Measurements from ENCODE around the gene CFAP126.
"Not testable (repeated sequence)": the region's sequence is repeated elsewhere in the genome, so short reads cannot be mapped to it uniquely, and the experiment has no call there.

The CFAP126 gene

DNA sequence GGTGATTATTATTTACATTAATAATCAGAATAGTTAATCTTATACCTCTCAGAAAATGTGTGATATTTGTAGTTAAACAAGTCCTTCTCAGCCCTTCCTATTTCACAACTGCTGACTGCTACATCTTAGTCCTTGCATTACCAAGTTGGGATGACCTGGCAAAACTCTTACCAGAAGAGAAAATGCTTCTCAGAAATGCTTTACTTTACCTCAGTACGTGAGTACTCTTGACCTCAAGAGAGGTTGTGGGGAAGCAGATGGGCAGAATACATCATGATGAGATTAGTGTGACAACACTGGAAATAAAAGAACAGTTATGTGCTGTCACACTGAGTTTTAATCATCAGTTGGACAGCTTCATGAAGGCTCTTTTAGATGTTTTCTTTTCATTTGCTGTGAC, 16.2 kb downstream of the CFAP126 start:
- H3K9me3 ChIP-seq (ENCODE audit: control insufficient read depth in 2 of 2, low read length in 2 of 2), result no peaks in the 10 kb centered on the region
- H3K36me3 ChIP-seq (ENCODE audit: control insufficient read depth in 2 of 2, insufficient read depth in 2 of 2, low read length in 2 of 2), result peaks cover 4 to 5% of the 10 kb centered on the region in 2 donors
- H3K4me3 ChIP-seq (ENCODE audit: low read length in 2 of 2), result no peak overlapping the region
- no peaks in the 10 kb centered on the region for H3K4me1 ChIP-seq (ENCODE audit: control insufficient read depth in 2 of 2, insufficient read depth in 2 of 2, low read length in 2 of 2)
- no peak overlapping the region for H3K9ac ChIP-seq (ENCODE audit: low read depth in 1 of 2, low read length in 2 of 2)
- no peaks in the 10 kb centered on the region for H3K27me3 ChIP-seq (ENCODE audit: control insufficient read depth in 2 of 2, insufficient read depth in 2 of 2, low read length in 2 of 2)
- no peak overlapping the region for H3K27ac ChIP-seq (ENCODE audit: low read depth in 2 of 2, low read length in 2 of 2)

DNA sequence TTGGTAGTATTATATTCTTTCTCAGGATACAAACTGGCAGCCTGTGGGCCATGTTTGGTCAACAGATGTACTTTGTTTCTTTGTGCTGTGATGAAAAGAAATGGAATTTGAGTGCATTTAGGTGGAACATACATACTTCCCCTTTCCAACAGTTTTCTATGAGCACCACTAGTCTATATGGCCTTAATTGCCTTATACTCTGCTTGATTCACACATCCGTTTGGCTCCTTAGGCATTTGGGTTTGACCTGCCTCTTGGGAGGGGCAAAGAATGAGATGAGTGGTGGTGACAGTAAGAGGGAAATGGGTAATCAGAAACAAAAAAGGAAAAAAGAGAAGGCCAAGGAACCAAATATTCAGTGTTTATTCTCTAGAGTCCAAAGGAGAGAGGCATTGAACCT, 17.0 kb downstream of the CFAP126 start:
- Histone ChIP-seq H3K4me1 (ENCODE audit: control insufficient read depth in 2 of 2, insufficient read depth in 2 of 2, low read length in 2 of 2) (no peaks in the 10 kb centered on the region), H3K9me3 (ENCODE audit: control insufficient read depth in 2 of 2, low read length in 2 of 2) (no peaks in the 10 kb centered on the region), H3K36me3 (ENCODE audit: control insufficient read depth in 2 of 2, insufficient read depth in 2 of 2, low read length in 2 of 2) (peaks cover 5 to 8% of the 10 kb centered on the region in 2 donors), H3K9ac (ENCODE audit: low read depth in 1 of 2, low read length in 2 of 2) (no peak overlapping the region), H3K4me3 (ENCODE audit: low read length in 2 of 2) (no peak overlapping the region), H3K27me3 (ENCODE audit: control insufficient read depth in 2 of 2, insufficient read depth in 2 of 2, low read length in 2 of 2) (no peaks in the 10 kb centered on the region), H3K27ac (ENCODE audit: low read depth in 2 of 2, low read length in 2 of 2) (no peak overlapping the region)

- Histone ChIP-seq H3K36me3 (ENCODE audit: control insufficient read depth in 2 of 2, insufficient read depth in 2 of 2, low read length in 2 of 2) (peaks cover 27 to 35% of the 10 kb centered on the region in 2 donors), H3K27me3 (ENCODE audit: control insufficient read depth in 2 of 2, insufficient read depth in 2 of 2, low read length in 2 of 2) (no peaks in the 10 kb centered on the region), H3K9me3 (ENCODE audit: control insufficient read depth in 2 of 2, low read length in 2 of 2) (no peaks in the 10 kb centered on the region), H3K4me1 (ENCODE audit: control insufficient read depth in 2 of 2, insufficient read depth in 2 of 2, low read length in 2 of 2) (no peaks in the 10 kb centered on the region), H3K27ac (ENCODE audit: low read depth in 2 of 2, low read length in 2 of 2) (no peak overlapping the region), H3K4me3 (ENCODE audit: low read length in 2 of 2) (no peak overlapping the region), H3K9ac (ENCODE audit: low read depth in 1 of 2, low read length in 2 of 2) (no peak overlapping the region)
These were observed 24.9 kb downstream of the CFAP126 start for GRCh38 chr1:161342821-161343220.

DNA sequence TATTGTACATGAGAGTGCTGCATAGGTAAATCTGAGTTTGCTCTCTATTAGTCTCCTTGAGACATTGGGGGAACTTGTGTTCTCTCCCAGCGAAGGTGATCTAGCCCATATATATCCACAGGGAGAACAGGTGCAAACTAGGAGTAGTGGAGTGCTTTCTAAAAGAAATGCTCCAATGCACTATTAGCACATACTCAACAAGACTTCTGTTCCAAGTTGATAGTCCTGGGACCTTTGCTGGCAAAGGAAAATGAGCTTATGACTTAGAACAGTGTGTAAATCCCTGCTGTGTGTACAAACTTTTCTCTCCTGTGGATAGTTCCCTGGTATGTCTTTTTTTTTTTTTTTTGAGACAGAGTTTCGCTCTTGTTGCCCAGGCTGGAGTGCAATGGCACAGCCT, 25.5 kb downstream of the CFAP126 start:
- no peaks in the 10 kb centered on the region for H3K4me1 ChIP-seq (ENCODE audit: control insufficient read depth in 2 of 2, insufficient read depth in 2 of 2, low read length in 2 of 2)
- no peak overlapping the region for H3K27ac ChIP-seq (ENCODE audit: low read depth in 2 of 2, low read length in 2 of 2)
- H3K36me3 ChIP-seq (ENCODE audit: control insufficient read depth in 2 of 2, insufficient read depth in 2 of 2, low read length in 2 of 2), result peaks cover 29 to 36% of the 10 kb centered on the region in 2 donors
- H3K27me3 ChIP-seq (ENCODE audit: control insufficient read depth in 2 of 2, insufficient read depth in 2 of 2, low read length in 2 of 2), result no peaks in the 10 kb centered on the region
- no peak overlapping the region for H3K4me3 ChIP-seq (ENCODE audit: low read length in 2 of 2)
- H3K9ac ChIP-seq (ENCODE audit: low read depth in 1 of 2, low read length in 2 of 2), result no peak overlapping the region
- H3K9me3 ChIP-seq (ENCODE audit: control insufficient read depth in 2 of 2, low read length in 2 of 2), result no peaks in the 10 kb centered on the region

GRCh38 chr1:161335796-161336195, 31.9 kb downstream of the CFAP126 start:
- H3K4me3 ChIP-seq (ENCODE audit: low read length in 2 of 2), result no peak overlapping the region
- H3K27ac ChIP-seq (ENCODE audit: low read depth in 2 of 2, low read length in 2 of 2), result no peak overlapping the region
- H3K27me3 ChIP-seq (ENCODE audit: control insufficient read depth in 2 of 2, insufficient read depth in 2 of 2, low read length in 2 of 2), result no peaks in the 10 kb centered on the region
- H3K4me1 ChIP-seq (ENCODE audit: control insufficient read depth in 2 of 2, insufficient read depth in 2 of 2, low read length in 2 of 2), result no peaks in the 10 kb centered on the region
- peaks cover 46% of the 10 kb centered on the region in 2 donors for H3K36me3 ChIP-seq (ENCODE audit: control insufficient read depth in 2 of 2, insufficient read depth in 2 of 2, low read length in 2 of 2)
- H3K9me3 ChIP-seq (ENCODE audit: control insufficient read depth in 2 of 2, low read length in 2 of 2), result no peaks in the 10 kb centered on the region
- no peak overlapping the region for H3K9ac ChIP-seq (ENCODE audit: low read depth in 1 of 2, low read length in 2 of 2)

- H3K27me3 ChIP-seq (ENCODE audit: control insufficient read depth in 2 of 2, insufficient read depth in 2 of 2, low read length in 2 of 2), result no peaks in the 10 kb centered on the region
- H3K27ac ChIP-seq (ENCODE audit: low read depth in 2 of 2, low read length in 2 of 2), result no peak overlapping the region
- H3K4me1 ChIP-seq (ENCODE audit: control insufficient read depth in 2 of 2, insufficient read depth in 2 of 2, low read length in 2 of 2), result no peaks in the 10 kb centered on the region
- H3K9me3 ChIP-seq (ENCODE audit: control insufficient read depth in 2 of 2, low read length in 2 of 2), result no peaks in the 10 kb centered on the region
- no peak overlapping the region for H3K4me3 ChIP-seq (ENCODE audit: low read length in 2 of 2)
- H3K36me3 ChIP-seq (ENCODE audit: control insufficient read depth in 2 of 2, insufficient read depth in 2 of 2, low read length in 2 of 2), result peaks cover 63 to 67% of the 10 kb centered on the region in 2 donors
- H3K9ac ChIP-seq (ENCODE audit: low read depth in 1 of 2, low read length in 2 of 2), result no peak overlapping the region
These were observed 34.5 kb downstream of the CFAP126 start for GRCh38 chr1:161333166-161333565.

- no peaks in the 10 kb centered on the region for H3K9me3 ChIP-seq (ENCODE audit: control insufficient read depth in 2 of 2, low read length in 2 of 2)
- H3K4me1 ChIP-seq (ENCODE audit: control insufficient read depth in 2 of 2, insufficient read depth in 2 of 2, low read length in 2 of 2), result no peaks in the 10 kb centered on the region
These were observed 37.3 kb downstream of the CFAP126 start for GRCh38 chr1:161330346-161330745.

GRCh38 chr1:161324020-161324419, 43.7 kb downstream of the CFAP126 start:
- no peaks in the 10 kb centered on the region for H3K4me1 ChIP-seq (ENCODE audit: control insufficient read depth in 2 of 2, insufficient read depth in 2 of 2, low read length in 2 of 2)
- H3K9ac ChIP-seq (ENCODE audit: low read depth in 1 of 2, low read length in 2 of 2), result no peak overlapping the region
- H3K9me3 ChIP-seq (ENCODE audit: control insufficient read depth in 2 of 2, low read length in 2 of 2), result no peaks in the 10 kb centered on the region
- H3K27ac ChIP-seq (ENCODE audit: low read depth in 2 of 2, low read length in 2 of 2), result no peak overlapping the region
- peaks cover 9 to 24% of the 10 kb centered on the region in 2 donors for H3K36me3 ChIP-seq (ENCODE audit: control insufficient read depth in 2 of 2, insufficient read depth in 2 of 2, low read length in 2 of 2)
- H3K4me3 ChIP-seq (ENCODE audit: low read length in 2 of 2), result no peak overlapping the region
- no peaks in the 10 kb centered on the region for H3K27me3 ChIP-seq (ENCODE audit: control insufficient read depth in 2 of 2, insufficient read depth in 2 of 2, low read length in 2 of 2)

More at GRCh38 chr1:161330346-161330745, 37.3 kb downstream of the CFAP126 start:
- Histone ChIP-seq H3K27ac (ENCODE audit: low read depth in 2 of 2, low read length in 2 of 2) (no peak overlapping the region), H3K27me3 (ENCODE audit: control insufficient read depth in 2 of 2, insufficient read depth in 2 of 2, low read length in 2 of 2) (no peaks in the 10 kb centered on the region), H3K4me3 (ENCODE audit: low read length in 2 of 2) (no peak overlapping the region), H3K9ac (ENCODE audit: low read depth in 1 of 2, low read length in 2 of 2) (no peak overlapping the region), H3K36me3 (ENCODE audit: control insufficient read depth in 2 of 2, insufficient read depth in 2 of 2, low read length in 2 of 2) (peaks cover 57 to 67% of the 10 kb centered on the region in 2 donors)

DNA sequence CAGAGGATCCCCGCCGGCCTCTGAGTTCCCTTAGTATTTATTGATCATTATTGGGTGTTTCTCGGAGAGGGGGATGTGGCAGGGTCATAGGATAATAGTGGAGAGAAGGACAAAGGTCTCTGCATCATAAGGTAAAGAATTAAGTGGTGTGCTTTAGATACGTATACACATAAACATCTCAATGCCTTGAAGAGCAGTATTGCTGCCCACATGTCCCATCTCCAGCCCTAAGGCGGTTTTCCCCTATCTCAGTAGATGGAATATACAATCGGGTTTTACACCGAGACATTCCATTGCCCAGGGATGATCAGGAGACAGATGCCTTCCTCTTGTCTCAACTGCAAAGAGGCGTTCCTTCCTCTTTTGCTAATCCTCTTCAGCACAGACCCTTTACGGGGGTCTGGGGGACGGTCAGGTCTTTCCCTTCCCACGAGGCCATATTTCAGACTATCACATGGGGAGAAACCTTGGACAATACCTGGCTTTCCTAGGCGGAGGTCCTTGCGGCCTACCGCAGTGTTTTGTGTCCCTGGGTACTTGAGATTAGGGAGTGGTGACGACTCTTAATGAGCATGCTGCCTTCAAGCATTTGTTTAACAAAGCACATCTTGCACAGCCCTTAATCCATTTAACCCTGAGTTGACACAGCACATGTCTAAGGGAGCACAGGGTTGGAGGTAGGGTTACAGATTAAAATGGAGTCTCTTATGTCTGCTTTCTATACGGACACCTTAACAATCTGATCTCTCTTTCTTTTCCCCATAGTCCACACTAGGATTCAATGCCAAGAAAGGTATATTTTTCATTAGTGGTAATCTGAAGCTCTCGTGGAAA, 51.6 kb downstream of the CFAP126 start:
- H3K9me3 ChIP-seq (ENCODE audit: control insufficient read depth in 2 of 2, low read length in 2 of 2); H3K27me3 ChIP-seq (ENCODE audit: control insufficient read depth in 2 of 2, insufficient read depth in 2 of 2, low read length in 2 of 2); H3K27ac ChIP-seq (ENCODE audit: low read depth in 2 of 2, low read length in 2 of 2); H3K9ac ChIP-seq (ENCODE audit: low read depth in 1 of 2, low read length in 2 of 2); H3K4me3 ChIP-seq (ENCODE audit: low read length in 2 of 2); H3K36me3 ChIP-seq (ENCODE audit: control insufficient read depth in 2 of 2, insufficient read depth in 2 of 2, low read length in 2 of 2): not testable (repeated sequence)
- peaks cover 6 to 10% of the 10 kb centered on the region in 2 donors for H3K4me1 ChIP-seq (ENCODE audit: control insufficient read depth in 2 of 2, insufficient read depth in 2 of 2, low read length in 2 of 2)
